ENCODE measurements around the gene DOCK2.

The DOCK2 gene

DNA sequence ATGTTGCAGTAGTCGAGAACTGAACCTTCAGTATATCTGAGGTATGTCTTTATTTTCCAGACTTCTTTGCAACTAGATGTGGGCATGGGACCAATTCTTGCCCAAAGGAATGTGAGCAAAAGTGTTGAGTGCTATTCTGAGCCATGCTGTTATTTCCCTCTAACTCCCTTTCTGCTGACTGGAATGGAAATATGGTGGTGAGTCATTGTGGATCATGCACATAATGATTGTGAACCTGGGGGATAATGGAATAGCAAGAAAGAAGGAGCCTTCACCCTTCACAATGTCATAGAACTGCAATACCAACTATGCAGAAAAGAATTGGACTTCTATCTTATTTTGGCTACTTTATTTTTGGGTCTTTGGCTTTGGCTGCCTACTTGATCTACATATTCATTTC, 10.3 kb upstream of the DOCK2 start:
- peak; percentile 96 for DNase-seq (ENCODE audit: low read depth)
- no peak overlapping the region for H3K4me3 ChIP-seq (replicated peaks; ENCODE audit: low read depth, low read length)
- TF ChIP-seq CTCF (IDR thresholded peaks at IDR 0.05; ENCODE audit: low read length, missing control alignments) = no peak

- DNase-seq (ENCODE audit: low read depth) = no peak
- no peak for TF ChIP-seq CTCF (IDR thresholded peaks at IDR 0.05; ENCODE audit: low read length, missing control alignments)
- no peak overlapping the region for H3K4me3 ChIP-seq (replicated peaks; ENCODE audit: low read depth, low read length)
Observed at GRCh38 chr5:169627551-169627950, 9.5 kb upstream of the DOCK2 start.

DNA sequence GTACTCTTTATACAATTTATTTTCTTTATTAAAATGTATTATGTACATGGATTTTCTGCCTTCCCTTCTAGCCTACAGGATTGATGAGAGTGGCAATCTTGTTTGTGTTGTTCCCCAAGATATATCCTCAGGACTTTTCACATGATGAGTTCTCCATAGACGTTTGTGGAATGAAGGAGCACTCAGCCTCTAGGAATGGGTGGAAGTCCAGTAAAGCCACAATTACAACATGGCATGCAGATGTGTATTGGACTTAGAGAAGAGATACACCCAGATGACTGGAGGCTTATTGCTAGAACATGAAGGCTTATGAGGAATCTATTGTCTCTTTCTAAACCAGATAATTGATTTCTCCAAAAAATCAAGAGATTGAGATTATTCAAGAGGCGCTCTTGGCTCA, 8.2 kb upstream of the DOCK2 start:
- no peak overlapping the region for H3K4me3 ChIP-seq (replicated peaks; ENCODE audit: low read depth, low read length)
- DNase-seq (ENCODE audit: low read depth) = no peak
- TF ChIP-seq CTCF (IDR thresholded peaks at IDR 0.05; ENCODE audit: low read length, missing control alignments) = no peak

GRCh38 chr5:169629847-169630548, 7.1 kb upstream of the DOCK2 start:
- peak; percentile 84 for DNase-seq (ENCODE audit: low read depth)
- H3K4me3 ChIP-seq (replicated peaks; ENCODE audit: low read depth, low read length) = no peak overlapping the region
- TF ChIP-seq CTCF (IDR thresholded peaks at IDR 0.05; ENCODE audit: low read length, missing control alignments) = no peak

GRCh38 chr5:169631360-169631759, 5.7 kb upstream of the DOCK2 start:
- peak; percentile 83 for DNase-seq (ENCODE audit: low read depth)
- H3K4me3 ChIP-seq (replicated peaks; ENCODE audit: low read depth, low read length) = no peak overlapping the region
- no peak for TF ChIP-seq CTCF (IDR thresholded peaks at IDR 0.05; ENCODE audit: low read length, missing control alignments)

DNA sequence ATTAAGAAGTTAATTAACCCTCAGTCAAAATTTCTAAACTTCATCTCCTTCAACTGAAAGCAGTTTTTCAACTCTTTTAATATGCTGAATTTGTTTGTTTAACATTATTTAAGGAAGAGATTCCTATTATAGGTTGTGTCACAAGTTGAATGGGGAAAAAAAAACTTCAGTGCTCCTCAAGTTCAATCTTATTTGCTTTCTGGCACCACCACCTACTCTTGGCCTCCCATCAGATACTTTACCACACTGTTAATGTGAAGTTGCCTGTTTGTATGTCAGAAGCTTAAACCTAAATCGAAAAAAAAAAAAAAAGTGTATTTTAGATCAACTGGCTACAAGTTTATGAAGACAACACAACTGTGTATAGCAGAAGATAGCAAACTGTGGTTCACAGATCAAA, 4.1 kb upstream of the DOCK2 start:
- TF ChIP-seq CTCF (IDR thresholded peaks at IDR 0.05; ENCODE audit: low read length, missing control alignments) = no peak
- H3K4me3 ChIP-seq (replicated peaks; ENCODE audit: low read depth, low read length) = no peak overlapping the region
- no peak for DNase-seq (ENCODE audit: low read depth)

DNA sequence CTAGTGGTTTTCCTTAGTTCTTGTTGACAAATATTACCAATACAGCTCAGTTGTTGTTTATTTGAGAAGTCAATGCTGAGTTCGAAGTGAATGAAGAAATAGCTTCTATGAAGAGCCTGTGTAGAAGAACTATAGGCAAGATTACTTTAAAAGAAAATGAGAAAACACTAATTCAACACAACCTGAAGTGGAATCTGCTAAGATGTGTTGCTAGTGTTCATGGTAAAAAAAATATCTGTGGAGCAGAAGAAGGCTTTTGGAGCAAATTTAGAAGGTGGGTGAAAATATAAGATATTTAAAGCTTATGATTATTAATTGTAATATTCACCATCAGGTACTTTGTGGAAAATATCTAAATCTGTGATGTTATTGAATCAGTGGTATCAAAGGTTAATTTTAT, 2.5 kb upstream of the DOCK2 start:
- TF ChIP-seq CTCF (IDR thresholded peaks at IDR 0.05; ENCODE audit: low read length, missing control alignments) = no peak
- no peak overlapping the region for H3K4me3 ChIP-seq (replicated peaks; ENCODE audit: low read depth, low read length)
- no peak for DNase-seq (ENCODE audit: low read depth)
